Right atrium auricular region (tissue), 2 donors: ENCODE results near the gene KCNF1. TPM values are rescaled to one million over a fixed set of nuclear protein-coding genes. Genes with fewer than 3 reads are reported as not detected.

Source experiments
- DNase-seq: peaks from one replicate; pipeline ENCODE4 v3.0.0-alpha.2; 2019; ENCODE audit warnings: low spot score
- H3K27ac ChIP-seq, 2 donors: fragments of 200-600 bp; sonication (generic); 1 replicate in 1 of 2; 2 replicates in 1 of 2; pipeline ENCODE4 v1.5.1; 2016 to 2019
- H3K27me3 ChIP-seq, 2 donors: fragments of 200-600 bp; sonication (generic); one replicate each; pipeline versions ENCODE4 v1.5.1 to v1.6.0; 2017 to 2019
- H3K36me3 ChIP-seq: fragments of 200-600 bp; sonication (generic); one replicate; pipeline ENCODE4 v1.5.1; 2016
- H3K4me1 ChIP-seq, 2 donors: fragments of 200-600 bp; sonication (generic); one replicate each; pipeline versions ENCODE4 v1.5.1 to v1.6.0; 2017 to 2019
- H3K4me3 ChIP-seq, 2 donors: fragments of 200-600 bp; sonication (generic); 1 replicate in 1 of 2; 2 replicates in 1 of 2; pipeline ENCODE4 v1.5.1; 2017 to 2019; ENCODE audit warnings: mild to moderate bottlenecking in 1 of 2, moderate library complexity in 1 of 2
- H3K9me3 ChIP-seq, 2 donors: fragments of 200-600 bp; sonication (generic); one replicate each; pipeline ENCODE4 v1.5.1; 2019
- CTCF ChIP-seq, 2 donors: fragments of 200-600 bp; sonication (generic); IDR thresholded peaks; one replicate each; pipeline ENCODE4 v1.5.1; 2019; ENCODE audit warnings: antibody characterized with exemption in 2 of 2
- total RNA-seq, 2 donors: library from RNA; depleted of rRNA; stranded (reverse); fragments of >200 nt; gene quantifications; one replicate each; pipeline ENCODE4 v1.1.0, GENCODE V29; 2016

The KCNF1 gene
- total RNA-seq, 2 donors from 2014 or later = 0.30 to 0.94 TPM

GRCh38 chr2:10882568-10882967 is 29.2 kb upstream of the KCNF1 start:
- no peak for TF ChIP-seq CTCF (IDR thresholded peaks at IDR 0.05)
- no peaks in the 10 kb centered on the region for H3K9me3 ChIP-seq
- H3K27ac ChIP-seq = peak overlapping the region in 1 of 2 donors; percentile 13
- H3K4me1 ChIP-seq = peaks cover 0 to 43% of the 10 kb centered on the region in 2 donors
- no peaks in the 10 kb centered on the region for H3K27me3 ChIP-seq
- no peak overlapping the region for H3K4me3 ChIP-seq
- DNase-seq = no peak
- H3K36me3 ChIP-seq = peaks cover 5% of the 10 kb centered on the region

GRCh38 chr2:10883066-10883465 is 28.7 kb upstream of the KCNF1 start:
- Histone ChIP-seq H3K4me1 (peaks cover 0 to 38% of the 10 kb centered on the region in 2 donors), H3K4me3 (no peak overlapping the region), H3K27ac (peak overlapping the region; percentile 7 to 32), H3K36me3 (peaks cover 5% of the 10 kb centered on the region), H3K9me3 (no peaks in the 10 kb centered on the region), H3K27me3 (no peaks in the 10 kb centered on the region)
- TF ChIP-seq CTCF (IDR thresholded peaks at IDR 0.05) = no peak
- DNase-seq = no peak

GRCh38 chr2:10883801-10884478 is 27.8 kb upstream of the KCNF1 start:
- no peak for TF ChIP-seq CTCF (IDR thresholded peaks at IDR 0.05)

GRCh38 chr2:10884574-10884975 is 27.2 kb upstream of the KCNF1 start:
- peaks cover 0 to 30% of the 10 kb centered on the region in 2 donors for H3K4me1 ChIP-seq
- no peaks in the 10 kb centered on the region for H3K27me3 ChIP-seq
- peaks cover 5% of the 10 kb centered on the region for H3K36me3 ChIP-seq
- no peak for DNase-seq
- H3K4me3 ChIP-seq = no peak overlapping the region
- H3K9me3 ChIP-seq = no peaks in the 10 kb centered on the region
- no peak overlapping the region for H3K27ac ChIP-seq
- no peak for TF ChIP-seq CTCF (IDR thresholded peaks at IDR 0.05)

More at GRCh38 chr2:10883801-10884478, 27.8 kb upstream of the KCNF1 start:
- H3K4me1 ChIP-seq = peaks cover 0 to 32% of the 10 kb centered on the region in 2 donors
- DNase-seq = no peak
- H3K36me3 ChIP-seq = peaks cover 5% of the 10 kb centered on the region
- no peaks in the 10 kb centered on the region for H3K27me3 ChIP-seq
- H3K27ac ChIP-seq = no peak overlapping the region
- no peak overlapping the region for H3K4me3 ChIP-seq
- H3K9me3 ChIP-seq = no peaks in the 10 kb centered on the region

- TF ChIP-seq CTCF (IDR thresholded peaks at IDR 0.05) = no peak
- DNase-seq = no peak
- H3K27ac ChIP-seq = no peak overlapping the region
- H3K27me3 ChIP-seq = no peaks in the 10 kb centered on the region
- peaks cover 0 to 23% of the 10 kb centered on the region in 2 donors for H3K4me1 ChIP-seq
- no peak overlapping the region for H3K4me3 ChIP-seq
- H3K9me3 ChIP-seq = no peaks in the 10 kb centered on the region
- H3K36me3 ChIP-seq = peaks cover 5% of the 10 kb centered on the region
Measured at GRCh38 chr2:10885094-10885860, 26.5 kb upstream of the KCNF1 start.
